ENCODE data around the gene PIK3C2G. TPM values are rescaled to one million over a fixed set of nuclear protein-coding genes. Genes with fewer than 3 reads are reported as not detected.

Gene PIK3C2G
- total and polyA plus RNA-seq, 4 donors: 4.9 to 40.1 (median 19.4) TPM

DNA sequence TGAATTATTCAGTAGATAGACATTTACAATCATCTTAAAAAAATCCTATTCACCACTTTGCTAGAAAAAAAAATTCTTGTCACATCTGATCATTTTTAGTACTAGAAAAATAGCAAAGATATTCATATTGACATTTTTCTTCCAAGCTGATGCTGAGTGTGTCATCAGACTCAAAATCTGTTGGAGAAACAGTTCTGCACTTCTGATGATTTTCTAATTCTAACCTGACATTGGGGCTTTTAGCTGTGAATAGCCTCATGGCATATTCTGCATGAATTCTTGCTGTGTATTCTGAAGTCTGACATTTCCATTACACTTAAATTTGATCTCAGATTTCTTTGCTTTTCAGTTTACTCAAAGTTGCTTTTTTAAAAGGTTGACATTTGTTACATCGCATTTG is 150.1 kb downstream of the PIK3C2G start:
- H3K36me3 ChIP-seq (ENCODE audit: control insufficient read depth in 4 of 4, insufficient read depth in 3 of 4, low read depth in 1 of 4, low read length in 3 of 4): peaks cover 0 to 9% (median 0%) of the 10 kb centered on the region in 4 donors
- no peak for TF ChIP-seq FOXA1 (IDR thresholded peaks at IDR 0.05)
- TF ChIP-seq EGR1 (IDR thresholded peaks at IDR 0.05; ENCODE audit: low read depth in 2 of 2): no peak
- TF ChIP-seq GABPA (IDR thresholded peaks at IDR 0.05 in 1 of 2, conservative IDR thresholded peaks at IDR 0.05 in 1 of 2): no peak
- TF ChIP-seq, protein P1, sequence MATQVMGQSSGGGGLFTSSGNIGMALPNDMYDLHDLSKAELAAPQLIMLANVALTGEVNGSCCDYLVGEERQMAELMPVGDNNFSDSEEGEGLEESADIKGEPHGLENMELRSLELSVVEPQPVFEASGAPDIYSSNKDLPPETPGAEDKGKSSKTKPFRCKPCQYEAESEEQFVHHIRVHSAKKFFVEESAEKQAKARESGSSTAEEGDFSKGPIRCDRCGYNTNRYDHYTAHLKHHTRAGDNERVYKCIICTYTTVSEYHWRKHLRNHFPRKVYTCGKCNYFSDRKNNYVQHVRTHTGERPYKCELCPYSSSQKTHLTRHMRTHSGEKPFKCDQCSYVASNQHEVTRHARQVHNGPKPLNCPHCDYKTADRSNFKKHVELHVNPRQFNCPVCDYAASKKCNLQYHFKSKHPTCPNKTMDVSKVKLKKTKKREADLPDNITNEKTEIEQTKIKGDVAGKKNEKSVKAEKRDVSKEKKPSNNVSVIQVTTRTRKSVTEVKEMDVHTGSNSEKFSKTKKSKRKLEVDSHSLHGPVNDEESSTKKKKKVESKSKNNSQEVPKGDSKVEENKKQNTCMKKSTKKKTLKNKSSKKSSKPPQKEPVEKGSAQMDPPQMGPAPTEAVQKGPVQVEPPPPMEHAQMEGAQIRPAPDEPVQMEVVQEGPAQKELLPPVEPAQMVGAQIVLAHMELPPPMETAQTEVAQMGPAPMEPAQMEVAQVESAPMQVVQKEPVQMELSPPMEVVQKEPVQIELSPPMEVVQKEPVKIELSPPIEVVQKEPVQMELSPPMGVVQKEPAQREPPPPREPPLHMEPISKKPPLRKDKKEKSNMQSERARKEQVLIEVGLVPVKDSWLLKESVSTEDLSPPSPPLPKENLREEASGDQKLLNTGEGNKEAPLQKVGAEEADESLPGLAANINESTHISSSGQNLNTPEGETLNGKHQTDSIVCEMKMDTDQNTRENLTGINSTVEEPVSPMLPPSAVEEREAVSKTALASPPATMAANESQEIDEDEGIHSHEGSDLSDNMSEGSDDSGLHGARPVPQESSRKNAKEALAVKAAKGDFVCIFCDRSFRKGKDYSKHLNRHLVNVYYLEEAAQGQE (IDR thresholded peaks at IDR 0.05): no peak
- H3K9me3 ChIP-seq (ENCODE audit: control insufficient read depth in 4 of 4, low read length in 3 of 4): no peaks in the 10 kb centered on the region
- H3K27ac ChIP-seq (ENCODE audit: low read depth in 1 of 2, low read length in 2 of 2): no peak overlapping the region
- WGBS: 84% methylated on average over 1 of the region's 1 CpG
- DNase-seq (ENCODE audit: low spot score): no peak
- no peak overlapping the region for H3K4me3 ChIP-seq (ENCODE audit: low read depth in 1 of 3, low read length in 3 of 3)
- no peak overlapping the region for H3K9ac ChIP-seq (ENCODE audit: low read depth in 1 of 2, low read length in 2 of 2)
- H3K4me1 ChIP-seq (ENCODE audit: control insufficient read depth in 4 of 4, insufficient read depth in 4 of 4, low read length in 3 of 4): no peaks in the 10 kb centered on the region
- H3K27me3 ChIP-seq (ENCODE audit: control insufficient read depth in 4 of 4, insufficient read depth in 4 of 4, low read length in 3 of 4): no peaks in the 10 kb centered on the region

DNA sequence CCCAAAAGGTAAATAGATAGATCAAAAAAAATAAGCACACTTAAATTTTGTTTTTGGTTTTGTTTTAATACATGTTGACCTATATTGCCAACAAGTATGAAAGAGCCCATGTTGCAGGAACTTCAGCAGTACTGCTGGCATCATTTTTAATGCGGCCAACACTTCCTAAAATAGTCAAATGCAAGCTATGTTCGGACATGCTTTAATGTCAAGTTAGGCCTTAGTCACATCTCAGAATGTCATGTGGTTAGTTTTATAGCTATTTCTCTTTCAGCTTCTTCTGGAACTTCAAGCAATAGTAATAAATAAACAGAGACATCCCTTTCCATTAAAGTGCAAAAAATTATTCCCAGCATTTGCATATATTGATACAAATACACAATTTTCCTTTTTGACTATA is 153.4 kb downstream of the PIK3C2G start:
- Histone ChIP-seq H3K9ac (ENCODE audit: low read depth in 1 of 2, low read length in 2 of 2) (no peak overlapping the region), H3K4me3 (ENCODE audit: low read depth in 1 of 3, low read length in 3 of 3) (no peak overlapping the region), H3K27me3 (ENCODE audit: control insufficient read depth in 4 of 4, insufficient read depth in 4 of 4, low read length in 3 of 4) (no peaks in the 10 kb centered on the region), H3K9me3 (ENCODE audit: control insufficient read depth in 4 of 4, low read length in 3 of 4) (no peaks in the 10 kb centered on the region), H3K4me1 (ENCODE audit: control insufficient read depth in 4 of 4, insufficient read depth in 4 of 4, low read length in 3 of 4) (no peaks in the 10 kb centered on the region), H3K27ac (ENCODE audit: low read depth in 1 of 2, low read length in 2 of 2) (no peak overlapping the region), H3K36me3 (ENCODE audit: control insufficient read depth in 4 of 4, insufficient read depth in 3 of 4, low read depth in 1 of 4, low read length in 3 of 4) (peaks cover 0 to 6% (median 0%) of the 10 kb centered on the region in 4 donors)
- WGBS: 94% methylated on average over 2 of the region's 2 CpGs
- TF ChIP-seq, protein P2, sequence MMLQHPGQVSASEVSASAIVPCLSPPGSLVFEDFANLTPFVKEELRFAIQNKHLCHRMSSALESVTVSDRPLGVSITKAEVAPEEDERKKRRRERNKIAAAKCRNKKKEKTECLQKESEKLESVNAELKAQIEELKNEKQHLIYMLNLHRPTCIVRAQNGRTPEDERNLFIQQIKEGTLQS (IDR thresholded peaks at IDR 0.05): no peak
- TF ChIP-seq EGR1 (IDR thresholded peaks at IDR 0.05; ENCODE audit: low read depth in 2 of 2): no peak
- TF ChIP-seq RXRA (IDR thresholded peaks at IDR 0.05): no peak
- TF ChIP-seq HNF4A (conservative IDR thresholded peaks at IDR 0.05): no peak
- no peak for TF ChIP-seq SP1 (IDR thresholded peaks at IDR 0.05)
- no peak for TF ChIP-seq TAF1 (conservative IDR thresholded peaks at IDR 0.05)
- TF ChIP-seq GABPA (IDR thresholded peaks at IDR 0.05 in 1 of 2, conservative IDR thresholded peaks at IDR 0.05 in 1 of 2): no peak
- TF ChIP-seq, protein P1 (IDR thresholded peaks at IDR 0.05): no peak
- no peak for TF ChIP-seq NR2F2 (IDR thresholded peaks at IDR 0.05)
- DNase-seq (ENCODE audit: low spot score): no peak

DNA sequence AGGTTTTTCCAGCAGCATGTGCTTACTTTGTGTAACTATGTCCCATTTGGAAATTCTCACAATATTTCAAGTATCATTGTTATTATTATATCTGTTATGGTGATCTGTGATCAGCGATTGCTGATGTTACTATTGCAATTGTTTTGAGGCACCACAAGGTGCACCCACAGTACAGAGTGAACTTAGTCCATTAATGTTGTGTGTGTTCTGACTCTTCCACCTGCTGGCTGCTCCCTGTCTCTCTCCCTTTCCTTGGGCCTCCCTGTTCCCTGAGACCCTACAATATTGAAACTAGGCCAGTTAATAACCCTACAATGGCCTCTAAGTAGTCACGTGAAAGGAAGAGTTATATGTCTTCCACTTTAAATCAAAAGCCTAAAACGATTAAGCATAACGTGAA is 153.9 kb downstream of the PIK3C2G start:
- Histone ChIP-seq H3K27ac (ENCODE audit: low read depth in 1 of 2, low read length in 2 of 2) (no peak overlapping the region), H3K9ac (ENCODE audit: low read depth in 1 of 2, low read length in 2 of 2) (no peak overlapping the region), H3K36me3 (ENCODE audit: control insufficient read depth in 4 of 4, insufficient read depth in 3 of 4, low read depth in 1 of 4, low read length in 3 of 4) (peaks cover 0 to 6% (median 0%) of the 10 kb centered on the region in 4 donors), H3K9me3 (ENCODE audit: control insufficient read depth in 4 of 4, low read length in 3 of 4) (no peaks in the 10 kb centered on the region), H3K4me3 (ENCODE audit: low read depth in 1 of 3, low read length in 3 of 3) (no peak overlapping the region), H3K4me1 (ENCODE audit: control insufficient read depth in 4 of 4, insufficient read depth in 4 of 4, low read length in 3 of 4) (no peaks in the 10 kb centered on the region), H3K27me3 (ENCODE audit: control insufficient read depth in 4 of 4, insufficient read depth in 4 of 4, low read length in 3 of 4) (no peaks in the 10 kb centered on the region)
- no peak for DNase-seq (ENCODE audit: low spot score)
- WGBS: 88% methylated on average over 4 of the region's 4 CpGs
- TF ChIP-seq SP1 (IDR thresholded peaks at IDR 0.05) (no peak), YY1 (IDR thresholded peaks at IDR 0.05) (no peak), HNF4G (IDR thresholded peaks at IDR 0.05) (no peak), HNF4A (conservative IDR thresholded peaks at IDR 0.05) (no peak), NR2F2 (IDR thresholded peaks at IDR 0.05) (no peak), JUND (IDR thresholded peaks at IDR 0.05) (no peak), EGR1 (IDR thresholded peaks at IDR 0.05; ENCODE audit: low read depth in 2 of 2) (no peak), RXRA (IDR thresholded peaks at IDR 0.05) (no peak)
- TF ChIP-seq, protein P2 (IDR thresholded peaks at IDR 0.05): no peak
- TF ChIP-seq, protein P3, sequence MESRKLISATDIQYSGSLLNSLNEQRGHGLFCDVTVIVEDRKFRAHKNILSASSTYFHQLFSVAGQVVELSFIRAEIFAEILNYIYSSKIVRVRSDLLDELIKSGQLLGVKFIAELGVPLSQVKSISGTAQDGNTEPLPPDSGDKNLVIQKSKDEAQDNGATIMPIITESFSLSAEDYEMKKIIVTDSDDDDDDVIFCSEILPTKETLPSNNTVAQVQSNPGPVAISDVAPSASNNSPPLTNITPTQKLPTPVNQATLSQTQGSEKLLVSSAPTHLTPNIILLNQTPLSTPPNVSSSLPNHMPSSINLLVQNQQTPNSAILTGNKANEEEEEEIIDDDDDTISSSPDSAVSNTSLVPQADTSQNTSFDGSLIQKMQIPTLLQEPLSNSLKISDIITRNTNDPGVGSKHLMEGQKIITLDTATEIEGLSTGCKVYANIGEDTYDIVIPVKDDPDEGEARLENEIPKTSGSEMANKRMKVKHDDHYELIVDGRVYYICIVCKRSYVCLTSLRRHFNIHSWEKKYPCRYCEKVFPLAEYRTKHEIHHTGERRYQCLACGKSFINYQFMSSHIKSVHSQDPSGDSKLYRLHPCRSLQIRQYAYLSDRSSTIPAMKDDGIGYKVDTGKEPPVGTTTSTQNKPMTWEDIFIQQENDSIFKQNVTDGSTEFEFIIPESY (IDR thresholded peaks at IDR 0.05): no peak
- TF ChIP-seq, protein P4, sequence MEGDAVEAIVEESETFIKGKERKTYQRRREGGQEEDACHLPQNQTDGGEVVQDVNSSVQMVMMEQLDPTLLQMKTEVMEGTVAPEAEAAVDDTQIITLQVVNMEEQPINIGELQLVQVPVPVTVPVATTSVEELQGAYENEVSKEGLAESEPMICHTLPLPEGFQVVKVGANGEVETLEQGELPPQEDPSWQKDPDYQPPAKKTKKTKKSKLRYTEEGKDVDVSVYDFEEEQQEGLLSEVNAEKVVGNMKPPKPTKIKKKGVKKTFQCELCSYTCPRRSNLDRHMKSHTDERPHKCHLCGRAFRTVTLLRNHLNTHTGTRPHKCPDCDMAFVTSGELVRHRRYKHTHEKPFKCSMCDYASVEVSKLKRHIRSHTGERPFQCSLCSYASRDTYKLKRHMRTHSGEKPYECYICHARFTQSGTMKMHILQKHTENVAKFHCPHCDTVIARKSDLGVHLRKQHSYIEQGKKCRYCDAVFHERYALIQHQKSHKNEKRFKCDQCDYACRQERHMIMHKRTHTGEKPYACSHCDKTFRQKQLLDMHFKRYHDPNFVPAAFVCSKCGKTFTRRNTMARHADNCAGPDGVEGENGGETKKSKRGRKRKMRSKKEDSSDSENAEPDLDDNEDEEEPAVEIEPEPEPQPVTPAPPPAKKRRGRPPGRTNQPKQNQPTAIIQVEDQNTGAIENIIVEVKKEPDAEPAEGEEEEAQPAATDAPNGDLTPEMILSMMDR (IDR thresholded peaks at IDR 0.05; ENCODE audit: low read depth, low read length, missing input control): no peak
